IMR-90 (cell line): ENCODE data around the gene SYNE2. TPM values are rescaled to one million over a fixed set of nuclear protein-coding genes. Genes with fewer than 3 reads are reported as not detected.

Experiments used
- ATAC-seq: fragments of 200-7000 bp; cut with Tn5 transposase; 2 replicates; pipeline ENCODE4 v1.9.1; 2020; ENCODE audit warnings: low read depth, mild to moderate bottlenecking, moderate library complexity
- BruUV-seq: library from RNA; stranded (reverse); fragments of 400-500 nt; replicated peaks from 2 replicates; lab custom pipeline; 2021; lab: Mats Ljungman, UMichigan
- CTCF ChIA-PET: fragments of 300-600 bp; formaldehyde crosslinking; extraction: SDS; loops from one replicate; lab custom pipeline; 2021; ENCODE audit warnings: antibody characterized with exemption; lab: Yijun Ruan, JAX
- POLR2A ChIA-PET: fragments of 300-600 bp; sonication (Branson Sonifier 250); formaldehyde crosslinking; loops from one replicate; lab custom pipeline; 2022; ENCODE audit warnings: antibody characterized with exemption; ENCODE audit not compliant: unreplicated experiment; lab: Charles Lee
- DNase-seq: peaks from one replicate; pipeline ENCODE4 v3.0.0; 2013
- H2AFZ ChIP-seq: replicated peaks from 2 replicates; pipeline ENCODE3; 2013; ENCODE audit warnings: low read length, mild to moderate bottlenecking; ENCODE audit not compliant: poor library complexity
- H2AK5ac ChIP-seq: 2 replicates; pipeline ENCODE4 v1.6.1; 2013; ENCODE audit warnings: low read depth, low read length, inconsistent platforms
- H2AK9ac ChIP-seq: replicated peaks from 2 replicates; pipeline ENCODE3; 2013; ENCODE audit warnings: mild to moderate bottlenecking, low read depth, low read length, moderate library complexity; ENCODE audit not compliant: poor library complexity
- H2BK120ac ChIP-seq: 2 replicates; pipeline ENCODE4 v1.6.1; 2013; ENCODE audit warnings: low read depth, low read length, inconsistent platforms
- H2BK15ac ChIP-seq: 3 replicates; pipeline ENCODE4 v1.6.1; 2013; ENCODE audit warnings: low read depth, low read length, inconsistent platforms
- H2BK20ac ChIP-seq: 2 replicates; pipeline ENCODE4 v1.6.1; 2013; ENCODE audit warnings: low read depth, mild to moderate bottlenecking, inconsistent platforms, low read length, moderate library complexity
- H2BK5ac ChIP-seq: 2 replicates; pipeline ENCODE4 v1.6.1; 2013; ENCODE audit warnings: mild to moderate bottlenecking, low read depth, low read length, inconsistent platforms; ENCODE audit not compliant: poor library complexity, severe bottlenecking
- H3K14ac ChIP-seq: replicated peaks from 2 replicates; pipeline ENCODE4 v1.6.1; 2013; ENCODE audit warnings: low read depth, low read length, inconsistent platforms
- H3K18ac ChIP-seq: 2 replicates; pipeline ENCODE4 v1.6.1; 2013; ENCODE audit warnings: low read depth, low read length, control low read depth
- H3K23ac ChIP-seq: 2 replicates; pipeline ENCODE4 v1.6.1; 2013; ENCODE audit warnings: low read depth, low read length, inconsistent platforms
- H3K27ac ChIP-seq: 2 replicates; pipeline ENCODE4 v1.5.1; 2013; ENCODE audit warnings: mild to moderate bottlenecking, control low read depth, low read length; ENCODE audit not compliant: insufficient read depth
- H3K27me3 ChIP-seq: 2 replicates; pipeline ENCODE4 v1.6.1; 2013; ENCODE audit warnings: low read length; ENCODE audit not compliant: control insufficient read depth, insufficient read depth
- H3K36me3 ChIP-seq: 2 replicates; pipeline ENCODE4 v1.6.1; 2013; ENCODE audit warnings: low read length, mixed read lengths; ENCODE audit not compliant: control insufficient read depth, insufficient read depth
- H3K4ac ChIP-seq: 2 replicates; pipeline ENCODE4 v1.6.1; 2013; ENCODE audit warnings: low read depth, low read length, inconsistent platforms
- H3K4me1 ChIP-seq: 2 replicates; pipeline ENCODE4 v1.6.1; 2013; ENCODE audit warnings: low read length, mixed read lengths; ENCODE audit not compliant: control insufficient read depth, insufficient read depth
- H3K4me2 ChIP-seq: 2 replicates; pipeline ENCODE4 v1.6.1; 2013; ENCODE audit warnings: low read depth, mild to moderate bottlenecking, control low read depth, low read length, moderate library complexity
- H3K4me3 ChIP-seq: 2 replicates; pipeline ENCODE4 v1.5.1; 2013; ENCODE audit warnings: low read depth, mild to moderate bottlenecking, control low read depth, low read length, moderate library complexity; ENCODE audit not compliant: insufficient read depth
- H3K56ac ChIP-seq: 2 replicates; pipeline ENCODE4 v1.6.1; 2013; ENCODE audit warnings: low read length, inconsistent platforms; ENCODE audit not compliant: insufficient read depth; ENCODE audit errors: extremely low read depth
- H3K79me1 ChIP-seq, 2 experiments: 2 replicates each; pipeline ENCODE4 v1.6.1; 2013; ENCODE audit warnings: low read length in 2 of 2, inconsistent platforms in 1 of 2, low read depth in 1 of 2
- H3K9ac ChIP-seq: 2 replicates; pipeline ENCODE4 v1.6.1; 2013; ENCODE audit warnings: low read depth, low read length, control low read depth
- H3K9me1 ChIP-seq: 2 replicates; pipeline ENCODE4 v1.6.1; 2013; ENCODE audit warnings: low read length, inconsistent platforms; ENCODE audit not compliant: insufficient read depth
- H3K9me3 ChIP-seq: 2 replicates; pipeline ENCODE4 v1.6.1; 2013; ENCODE audit warnings: low read length; ENCODE audit not compliant: control insufficient read depth, insufficient read depth
- H4K20me1 ChIP-seq: 2 replicates; pipeline ENCODE4 v1.6.1; 2013; ENCODE audit warnings: low read length, inconsistent platforms; ENCODE audit not compliant: insufficient read depth
- H4K5ac ChIP-seq: 2 replicates; pipeline ENCODE4 v1.6.1; 2013; ENCODE audit warnings: mild to moderate bottlenecking, low read depth, low read length, control low read depth
- H4K8ac ChIP-seq, 2 experiments: 2 replicates each; pipeline ENCODE4 v1.6.1; 2013; ENCODE audit warnings: low read depth in 2 of 2, low read length in 2 of 2, control low read depth in 1 of 2, inconsistent platforms in 1 of 2
- H4K91ac ChIP-seq: 2 replicates; pipeline ENCODE4 v1.6.1; 2013; ENCODE audit warnings: low read depth, low read length, inconsistent platforms; ENCODE audit not compliant: insufficient read depth
- BHLHE40 ChIP-seq: fragments of 150-350 bp; IDR thresholded peaks from 2 replicates; pipeline ENCODE4 v1.6.1; 2016; ENCODE audit warnings: mild to moderate bottlenecking, low read depth, low read length
- CHD1 ChIP-seq: IDR thresholded peaks from 2 replicates; pipeline ENCODE4 v1.6.1; 2012; ENCODE audit warnings: low read depth, low read length, improper control_type of control experiment
- FOS ChIP-seq: fragments of 150-350 bp; IDR thresholded peaks from 2 replicates; pipeline ENCODE4 v1.6.1; 2016; ENCODE audit warnings: low read depth, low read length
- MAFK ChIP-seq: IDR thresholded peaks from 2 replicates; pipeline ENCODE4 v1.6.1; 2012; ENCODE audit warnings: low read depth, low read length, improper control_type of control experiment
- MXI1 ChIP-seq: IDR thresholded peaks from 2 replicates; pipeline ENCODE4 v1.6.1; 2012; ENCODE audit warnings: low read depth, mild to moderate bottlenecking, low read length, moderate library complexity, borderline replicate concordance
- NFE2L2 ChIP-seq: fragments of 150-350 bp; IDR thresholded peaks from 2 replicates; pipeline ENCODE4 v1.6.1; 2016; ENCODE audit warnings: low read depth, mild to moderate bottlenecking, low read length
- POLR2A ChIP-seq: IDR thresholded peaks from 2 replicates; pipeline ENCODE4 v1.6.1; 2012; ENCODE audit warnings: mild to moderate bottlenecking, low read depth, low read length
- RAD21 ChIP-seq: IDR thresholded peaks from 2 replicates; pipeline ENCODE4 v1.6.1; 2012; ENCODE audit warnings: low read length, improper control_type of control experiment
- SMC3 ChIP-seq: fragments of 150-350 bp; IDR thresholded peaks from 2 replicates; pipeline ENCODE4 v1.6.1; 2016; ENCODE audit warnings: low read depth, mild to moderate bottlenecking, antibody characterized with exemption, low read length, moderate library complexity
- WGBS, 2 experiments: methylation state at CpG; one replicate each; pipeline versions ENCODE4 v1.1.5 to v1.1.7; 2013; ENCODE audit warnings: missing lambda C conversion rate in 2 of 2; ENCODE audit not compliant: insufficient read length in 1 of 2; ENCODE audit errors: extremely low coverage in 2 of 2; 5-methylcytosine and 5-hydroxymethylcytosine counted together
- dilution Hi-C: fragments of 300-500 bp; cut with HindIII; formaldehyde crosslinking; loops from one replicate; pipeline ENCODE4 v1.14.3; 2018; ENCODE audit warnings: low sequenced_read_pairs; ENCODE audit not compliant: unreplicated experiment
- in situ Hi-C: fragments of 300-500 bp; cut with MboI; formaldehyde crosslinking; loops from 3 replicates; pipeline ENCODE4 v1.14.3; 2019; ENCODE audit warnings: low sequenced_read_pairs, inconsistent platforms, mixed read lengths
- intact Hi-C: fragments of 100-400 bp; cut with micrococcal nuclease; formaldehyde crosslinking; loops from 2 replicates; pipeline ENCODE4 v1.10.0; 2022
- polyA plus RNA-seq, 3 experiments: library from polyadenylated mRNA; depleted of rRNA; stranded (reverse); fragments of >200 nt; gene quantifications; 2 replicates each; pipeline ENCODE4 v1.2.3, GENCODE V29; 2012; ENCODE audit warnings: low replicate concordance in 1 of 3
- total RNA-seq: library from RNA; depleted of rRNA; stranded (reverse); fragments of >200 nt; gene quantifications from 2 replicates; pipeline ENCODE4 v1.2.3, GENCODE V29; 2012
- TF ChIP-seq, protein P1 (sequence below): fragments of 150-350 bp; IDR thresholded peaks from 2 replicates; pipeline ENCODE4 v1.6.1; 2016; ENCODE audit warnings: low read depth, mild to moderate bottlenecking, low read length, moderate library complexity, borderline replicate concordance

The SYNE2 gene
- total and polyA plus RNA-seq, 2 of the 4 experiments (the other 2 are of a cell fraction) = 5.2 to 28.9 TPM

DNA sequence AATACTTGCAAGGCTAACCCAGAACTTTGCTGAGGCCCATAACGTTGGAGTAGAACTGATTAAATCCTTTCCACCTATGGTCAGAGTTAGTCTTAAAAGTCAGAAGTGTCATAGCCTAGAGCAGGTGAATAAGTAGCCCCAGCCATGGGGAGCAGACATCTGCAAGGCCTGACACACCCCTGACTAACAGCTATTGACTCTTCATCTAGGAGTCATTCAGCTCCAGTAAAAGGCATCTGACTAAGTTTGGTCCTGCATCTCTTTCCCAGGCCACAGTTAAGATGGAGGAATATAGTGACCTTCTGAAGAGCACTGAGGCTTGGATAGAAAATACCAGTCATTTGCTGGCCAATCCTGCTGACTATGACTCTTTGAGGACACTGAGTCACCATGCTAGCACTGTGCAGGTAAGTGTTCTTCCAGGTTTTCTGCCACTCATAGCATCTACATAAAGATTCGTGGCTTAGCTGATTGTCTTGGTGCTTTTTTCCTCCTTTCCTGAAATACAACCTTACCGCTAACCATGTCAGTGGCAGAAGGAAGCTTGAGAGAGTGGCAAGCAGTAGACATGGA lies 228.5 kb downstream of the SYNE2 start:
- no peak overlapping the region for H4K5ac ChIP-seq
- ATAC-seq = no peak
- H3K79me1 ChIP-seq = no peaks in the 10 kb centered on the region
- H3K23ac ChIP-seq = no peak overlapping the region
- no peak overlapping the region for H3K4ac ChIP-seq
- no peak overlapping the region for H2BK120ac ChIP-seq
- H3K9me3 ChIP-seq = no peaks in the 10 kb centered on the region
- dilution Hi-C loops = no loop called here
- no peak overlapping the region for H2AK5ac ChIP-seq
- intact Hi-C loops = no loop called here
- WGBS, 2 experiments = no CpG with 5 or more reads among the region's 3 CpGs
- no peak overlapping the region for H4K8ac ChIP-seq
- no peak for DNase-seq
- H3K4me1 ChIP-seq = no peaks in the 10 kb centered on the region
- no peak overlapping the region for H2BK15ac ChIP-seq
- no peak overlapping the region for H3K18ac ChIP-seq
- no peaks in the 10 kb centered on the region for H3K36me3 ChIP-seq
- H2AK9ac ChIP-seq = no peak overlapping the region
- H2AFZ ChIP-seq = no peak overlapping the region
- no peak overlapping the region for H3K4me3 ChIP-seq
- no peak overlapping the region for H2BK5ac ChIP-seq
- no peak overlapping the region for H3K14ac ChIP-seq
- 0 out of 2 replicates have a peak, but pooled peaks cover 4% of the 10 kb centered on the region for H3K9me1 ChIP-seq
- ChIA-PET CTCF (no interaction called here), POLR2A (no interaction called here)
- H3K9ac ChIP-seq = no peak overlapping the region
- in situ Hi-C loops = no loop called here
- H3K56ac ChIP-seq = no peak overlapping the region
- no peaks in the 10 kb centered on the region; the same call in 1 of the 2 replicates for H4K20me1 ChIP-seq
- TF ChIP-seq MAFK (no peak), RAD21 (no peak), NFE2L2 (no peak), FOS (no peak), BHLHE40 (no peak), MXI1 (no peak), POLR2A (no peak), CHD1 (no peak), SMC3 (no peak)
- TF ChIP-seq, protein P1, sequence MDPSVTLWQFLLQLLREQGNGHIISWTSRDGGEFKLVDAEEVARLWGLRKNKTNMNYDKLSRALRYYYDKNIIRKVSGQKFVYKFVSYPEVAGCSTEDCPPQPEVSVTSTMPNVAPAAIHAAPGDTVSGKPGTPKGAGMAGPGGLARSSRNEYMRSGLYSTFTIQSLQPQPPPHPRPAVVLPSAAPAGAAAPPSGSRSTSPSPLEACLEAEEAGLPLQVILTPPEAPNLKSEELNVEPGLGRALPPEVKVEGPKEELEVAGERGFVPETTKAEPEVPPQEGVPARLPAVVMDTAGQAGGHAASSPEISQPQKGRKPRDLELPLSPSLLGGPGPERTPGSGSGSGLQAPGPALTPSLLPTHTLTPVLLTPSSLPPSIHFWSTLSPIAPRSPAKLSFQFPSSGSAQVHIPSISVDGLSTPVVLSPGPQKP = no peak
- no peak overlapping the region for H3K4me2 ChIP-seq
- no peak overlapping the region for H3K27ac ChIP-seq
- no peak overlapping the region for H2BK20ac ChIP-seq
- H4K91ac ChIP-seq = no peak overlapping the region
- no peaks in the 10 kb centered on the region; the same call in 1 of the 2 replicates for H3K27me3 ChIP-seq
- BruUV-seq = no TSS peak
